Heart left ventricle (tissue), 16 donors: ENCODE measurements around the gene RRP9. TPM values are rescaled to one million over a fixed set of nuclear protein-coding genes. Genes with fewer than 3 reads are reported as not detected.
A peak's percentile ranks its signal among the peaks of the same experiment; 100 is the strongest.
"Not testable (repeated sequence)": the region's sequence is repeated elsewhere in the genome, so short reads cannot be mapped to it uniquely, and the experiment has no call there.

Experiments
- ATAC-seq, 4 donors: fragments of 200-7000 bp; cut with Tn5 transposase; one replicate each; pipeline ENCODE4 v1.9.1; 2020 to 2022; ENCODE audit warnings: moderate library complexity in 4 of 4, mild to moderate bottlenecking in 3 of 4, moderate number of reproducible peaks in 1 of 4
- DNase-seq, 5 donors: peaks; one replicate each; pipeline ENCODE4 v3.0.0-alpha.2; 2020
- H3K27ac ChIP-seq, 12 donors: fragments of 200-600 bp; sonication (generic) in 4 of 12; one replicate each; pipeline versions ENCODE4 v1.5.0 to v1.8.0; 2016 to 2022; ENCODE audit warnings: mild to moderate bottlenecking in 2 of 12
- H3K27me3 ChIP-seq, 9 donors: fragments of 200-600 bp; sonication (generic) in 2 of 9; one replicate each; pipeline versions ENCODE4 v1.5.1 to v1.8.0; 2016 to 2022; ENCODE audit warnings: mild to moderate bottlenecking in 3 of 9
- H3K36me3 ChIP-seq, 9 donors: fragments of 200-600 bp; sonication (generic) in 2 of 9; one replicate each; pipeline versions ENCODE4 v1.5.0 to v1.8.0; 2018 to 2022; ENCODE audit warnings: mild to moderate bottlenecking in 2 of 9
- H3K4me1 ChIP-seq, 12 donors: fragments of 200-600 bp; sonication (generic) in 4 of 12; one replicate each; pipeline versions ENCODE4 v1.5.0 to v1.8.0; 2016 to 2022; ENCODE audit warnings: mild to moderate bottlenecking in 3 of 12
- H3K4me3 ChIP-seq, 12 donors: fragments of 200-600 bp; sonication (generic) in 4 of 12; one replicate each; pipeline versions ENCODE4 v1.5.0 to v1.8.0; 2017 to 2022; ENCODE audit warnings: mild to moderate bottlenecking in 9 of 12, moderate library complexity in 4 of 12
- H3K9me3 ChIP-seq, 12 donors: fragments of 200-600 bp; sonication (generic) in 4 of 12; one replicate each; pipeline versions ENCODE4 v1.5.0 to v1.8.0; 2016 to 2022; ENCODE audit warnings: mild to moderate bottlenecking in 1 of 12
- CTCF ChIP-seq, 12 donors: fragments of 200-600 bp; sonication (generic) in 4 of 12; IDR thresholded peaks; one replicate each; pipeline versions ENCODE4 v1.5.0 to v1.8.0; 2018 to 2022; ENCODE audit warnings: antibody characterized with exemption in 12 of 12, mild to moderate bottlenecking in 5 of 12
- POLR2A ChIP-seq, 2 donors: fragments of 450-650 bp; IDR thresholded peaks; one replicate each; pipeline ENCODE4 v1.6.1; 2017; ENCODE audit warnings: antibody characterized with exemption in 2 of 2, mild to moderate bottlenecking in 2 of 2, moderate library complexity in 2 of 2
- WGBS, 4 donors: extraction: QIAGEN DNeasy Blood & Tissue Kit in 2 of 4; methylation state at CpG; one replicate each; pipeline versions ENCODE4 v1.1.5 to v1.1.7; 2013 to 2018; 5-methylcytosine and 5-hydroxymethylcytosine counted together
- intact Hi-C, 10 donors: fragments of 100-400 bp; cut with DNase I; formaldehyde crosslinking; loops; one replicate each; pipeline versions ENCODE4 v1.11.1 to v1.14.2; 2022
- long read RNA-seq, 3 donors: library from polyadenylated mRNA; unstranded; transcript quantifications; one replicate each; pipeline ENCODE4 v2.0.0, GENCODE V29; 2020 to 2021
- polyA plus RNA-seq, 2 donors: library from polyadenylated mRNA; stranded (reverse); fragments of 200-250 nt; gene quantifications; one replicate each; pipeline ENCODE4 v1.2.3, GENCODE V29; 2013
- total RNA-seq, 9 donors: library from RNA; depleted of rRNA in 2 of 9; stranded (reverse); fragments of >200 nt in 2 of 9; fragmentation: NEBNext Ultra II Directional in 3 of 9; extraction: Animal tissue kit (Norgen Biotek cat#: 25700) in 3 of 9; gene quantifications; one replicate each; pipeline versions ENCODE4 v1.1.0 to v1.2.4, GENCODE V29; 2016 to 2023
- donor health status: ischemic (EF 13 %, LVEDD 7.1; RV severe dilation, severe dysfunction).
- donor health status: healthy with polysubstance abuse.
- donor health status: DM: no; HTN: yes; CAD: no.
- donor health status: DM: no; HTN: no; CAD: no.
- donor health status: ischemic (EF 25% LVEDD 6.9; RV normal size, moderate dysfunction).
- donor health status: ischemic (EF 25% LVEDD 5.7; RV mildly dilated, moderate dysfunction).
- donor health status: healthy.
- donor health status: DM: yes; HTN: yes; CAD: no.
- donor health status: ischemic (EF 35%, LVEDD 5.7; RV mildly dilated, moderate dysfunction).
- donor health status: nonischemic (EF 11% LVEDD 7.7; RV severe dilation, severe dysfunction).
- donor health status: DM: yes; HTN: yes; CAD: no.
- donor health status: PGD.
- donor health status: ischemic (EF 29% LVEDD 5.4; RV normal size, mild dysfunction).
- donor health status: nonischemic (EF 23%, LVEDD 6.1; RV moderate dilation, normal function).

The RRP9 gene
- total RNA-seq (10 to 100 TPM in 5 of 9 donors, 1 to 10 TPM in 4; 6.1 to 14.7 (median 10.2) TPM), polyA plus RNA-seq (10 to 100 TPM; 12.4 to 30.8 TPM)
- long read RNA-seq, donor 1, transcript RRP9-201 (15 exons, 1,578 nt): major isoform, 17 of 24 reads
- long read RNA-seq, donor 1, partial matches to known transcripts: 3 of 24 reads
- long read RNA-seq, donor 1, other reads (novel, unspliced or antisense): 4 of 24 reads
- long read RNA-seq, donor 2, transcript RRP9-201 (15 exons, 1,578 nt): major isoform, 79 of 99 reads
- long read RNA-seq, donor 2, partial matches to known transcripts: 7 of 99 reads
- long read RNA-seq, donor 2, other reads (novel, unspliced or antisense): 13 of 99 reads
- long read RNA-seq, donor 3, transcript RRP9-201 (15 exons, 1,578 nt): major isoform, 17 of 27 reads
- long read RNA-seq, donor 3, partial matches to known transcripts: 4 of 27 reads
- long read RNA-seq, donor 3, other reads (novel, unspliced or antisense): 6 of 27 reads

- no peaks in the 10 kb centered on the region for H3K9me3 ChIP-seq
- peak within 1 kb of the TSS; percentile 36 to 93 (median 76) for H3K4me3 ChIP-seq
- DNase-seq (peak; percentile 100), ATAC-seq (peak; percentile 95 to 98 (median 96))
- H3K4me1 ChIP-seq: peaks cover 3 to 32% (median 23%) of the 10 kb centered on the region in 12 donors
- peak within 1 kb of the TSS; percentile 90 to 99 (median 95) for H3K27ac ChIP-seq
- H3K27me3 ChIP-seq: no peaks in the 10 kb centered on the region
- TF ChIP-seq CTCF (IDR thresholded peaks at IDR 0.05) (peak in 11 of 12 donors; percentile 99 to 100 (median 100)), POLR2A (IDR thresholded peaks at IDR 0.05) (peak in 1 of 2 donors; percentile 63)
- H3K36me3 ChIP-seq: peaks cover 0 to 36% (median 13%) of the 10 kb centered on the region in 9 donors
- intact Hi-C loops: loop anchor here in 9 of 10 donors (1.0 to 5.0 kb wide), 8 partner anchors 14 to 205 kb away; partner anchors contain the start of genes ABHD14B (in 7 of the 9) and ABHD14A (in 5 of the 9)
- 0 to 2% (median 2%) methylated on average over 14 to 67 of the region's 67 CpGs for WGBS, 4 donors
Measured at GRCh38 chr3:51941798-51942602, at the start of gene RRP9, which contains the start of gene PARP3. RRP9 (minus strand) TSS chr3:51941904; CDS start chr3:51941867, 37 bp downstream. PARP3 (plus strand) TSS chr3:51942363; CDS start chr3:51943356, 993 bp downstream.

- intact Hi-C loops: loop anchor here in 2 of 10 donors (10.0 kb wide), 2 partner anchors 294 to 344 kb away; partner anchors contain the start of gene GLYCTK (in 1 of the 2)
- not testable (repeated sequence) for H3K9me3 ChIP-seq, H3K27me3 ChIP-seq, DNase-seq, H3K27ac ChIP-seq, ATAC-seq, H3K4me3 ChIP-seq
- H3K4me1 ChIP-seq: peaks cover 0 to 28% (median 20%) of the 10 kb centered on the region in 12 donors
- peaks cover 0 to 42% (median 33%) of the 10 kb centered on the region in 9 donors for H3K36me3 ChIP-seq
- 77 to 93% (median 81%) methylated on average over 23 to 38 of the region's 38 CpGs for WGBS, 4 donors
Measured at GRCh38 chr3:51990501-51990971, 48.8 kb upstream of the RRP9 start.

- DNase-seq (no peak), ATAC-seq (no peak)
- TF ChIP-seq CTCF (IDR thresholded peaks at IDR 0.05) (no peak), POLR2A (IDR thresholded peaks at IDR 0.05) (no peak)
- Histone ChIP-seq H3K4me1 (peaks cover 0 to 23% (median 13%) of the 10 kb centered on the region in 12 donors), H3K9me3 (no peaks in the 10 kb centered on the region), H3K27me3 (no peaks in the 10 kb centered on the region), H3K27ac (no peak overlapping the region), H3K36me3 (peaks cover 0 to 25% (median 20%) of the 10 kb centered on the region in 9 donors), H3K4me3 (no peak overlapping the region)
- 81 to 86% (median 82%) methylated on average over 15 of the region's 15 CpGs for WGBS, 4 donors
- intact Hi-C loops: no loop called here
Measured at GRCh38 chr3:51988286-51989146, 46.8 kb upstream of the RRP9 start.

- 93 to 98% (median 96%) methylated on average over 7 of the region's 7 CpGs for WGBS, 4 donors
- Histone ChIP-seq H3K9me3 (no peaks in the 10 kb centered on the region), H3K4me1 (peaks cover 0 to 29% (median 17%) of the 10 kb centered on the region in 12 donors), H3K4me3 (no peak overlapping the region), H3K27ac (no peak overlapping the region), H3K36me3 (peaks cover 0 to 15% (median 10%) of the 10 kb centered on the region in 9 donors), H3K27me3 (no peaks in the 10 kb centered on the region)
- intact Hi-C loops: no loop called here
- TF ChIP-seq CTCF (IDR thresholded peaks at IDR 0.05): no peak
- TF ChIP-seq POLR2A (IDR thresholded peaks at IDR 0.05): no peak
- DNase-seq (no peak), ATAC-seq (no peak)
Measured at GRCh38 chr3:51987568-51987967, 45.9 kb upstream of the RRP9 start.
